HG03064 (cell line): Measurements from ENCODE around the gene SPACA7.
A peak's percentile ranks its signal among the peaks of the same experiment; 100 is the strongest.
"Not testable (repeated sequence)": the region's sequence is repeated elsewhere in the genome, so short reads cannot be mapped to it uniquely, and the experiment has no call there.

Source experiments
- ATAC-seq: cut with Tn5 transposase; IDR thresholded peaks from one replicate; pipeline ENCODE4 v1.9.1; 2021; ENCODE audit warnings: low read depth; ENCODE audit not compliant: unreplicated experiment

SPACA7 gene

DNA sequence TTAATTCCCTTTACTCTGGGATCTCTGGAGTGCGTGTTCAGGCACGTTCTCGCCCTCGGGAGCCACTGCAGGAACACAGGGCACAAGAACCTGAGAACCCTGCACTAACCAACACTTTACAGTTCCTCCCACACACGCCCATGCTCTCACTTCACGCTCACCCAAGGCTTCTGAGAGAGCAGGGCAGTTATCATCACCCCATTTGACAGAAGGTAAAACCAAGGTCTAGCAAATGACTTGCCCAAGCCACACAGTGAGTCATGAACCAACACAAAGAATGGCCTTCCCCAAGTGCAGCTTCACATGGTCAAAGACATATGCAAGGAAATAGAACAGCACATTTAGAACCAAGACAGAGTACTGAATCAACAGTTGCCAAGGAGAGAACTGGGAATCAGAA is 22.2 kb downstream of the SPACA7 start:
- not testable (repeated sequence) for ATAC-seq

DNA sequence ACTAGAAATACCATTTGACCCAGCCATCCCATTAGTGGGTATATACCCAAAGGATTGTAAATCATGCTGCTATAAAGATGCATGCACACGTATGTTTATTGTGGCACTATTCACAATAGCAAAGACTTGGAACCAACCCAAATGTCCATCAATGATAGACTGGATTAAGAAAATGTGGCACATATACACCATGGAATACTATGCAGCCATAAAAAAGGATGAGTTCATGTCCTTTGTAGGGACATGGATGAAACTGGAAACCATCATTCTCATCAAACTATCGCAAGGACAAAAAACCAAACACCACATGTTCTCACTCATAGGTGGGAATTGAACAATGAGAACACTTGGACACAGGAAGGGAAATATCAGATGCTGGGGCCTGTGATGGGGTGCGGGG is 33.7 kb downstream of the SPACA7 start:
- ATAC-seq = not testable (repeated sequence)

DNA sequence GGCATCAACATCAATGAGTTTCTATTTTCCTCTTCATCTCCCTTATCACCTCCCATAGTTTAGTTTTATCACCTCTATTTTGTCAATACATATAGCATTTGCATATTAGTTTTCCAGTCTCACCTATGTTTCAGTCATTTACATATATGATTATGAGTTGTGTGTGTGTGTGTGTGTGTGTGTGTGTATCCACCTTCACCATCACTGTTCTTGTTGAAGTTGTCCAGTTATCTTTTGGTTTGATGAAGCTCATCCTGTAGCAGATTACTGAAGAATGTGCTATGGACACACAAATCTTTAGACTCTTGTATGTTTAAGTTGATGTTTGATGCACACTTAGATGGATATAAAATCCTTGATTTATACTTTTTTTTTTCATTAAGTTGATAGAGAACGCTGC is 40.5 kb downstream of the SPACA7 start:
- no peak for ATAC-seq

DNA sequence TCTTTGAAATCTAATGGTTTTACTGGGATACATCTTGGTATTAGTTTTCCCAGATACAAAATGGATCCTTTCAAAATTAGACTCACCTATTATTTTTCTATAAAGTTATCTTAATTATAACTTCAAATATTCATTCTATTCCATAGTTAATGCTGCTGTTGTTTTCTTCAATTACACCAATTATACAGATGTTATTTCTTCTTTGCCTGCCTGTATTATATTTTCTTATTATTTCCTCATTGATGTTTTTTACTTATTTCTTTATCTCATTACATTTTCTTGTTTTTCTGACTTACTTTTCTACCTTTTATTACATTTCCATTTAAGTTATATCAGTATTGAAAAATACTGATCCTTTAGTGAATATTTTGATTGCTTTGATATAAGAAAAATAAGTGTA is 40.9 kb downstream of the SPACA7 start:
- ATAC-seq = no peak

DNA sequence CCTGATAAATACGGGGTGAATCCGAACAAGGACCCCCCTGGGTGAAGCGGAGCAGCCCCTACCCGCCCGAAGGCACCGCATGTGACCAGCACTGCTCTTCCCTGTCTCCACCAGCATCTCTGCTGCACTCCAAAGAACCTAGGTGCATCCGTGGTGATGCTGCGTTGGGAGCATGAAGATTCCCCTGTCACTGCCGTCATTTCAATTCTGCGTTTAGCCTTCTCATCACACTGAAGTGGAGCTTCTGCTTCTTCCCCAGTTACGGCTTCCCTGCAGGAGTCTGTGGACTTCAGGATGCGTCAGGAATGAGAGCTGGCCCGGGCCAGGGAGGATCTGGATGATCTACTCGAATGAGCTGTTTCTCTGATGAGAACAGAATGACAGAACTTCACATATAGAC is 47.9 kb downstream of the SPACA7 start:
- no peak for ATAC-seq

DNA sequence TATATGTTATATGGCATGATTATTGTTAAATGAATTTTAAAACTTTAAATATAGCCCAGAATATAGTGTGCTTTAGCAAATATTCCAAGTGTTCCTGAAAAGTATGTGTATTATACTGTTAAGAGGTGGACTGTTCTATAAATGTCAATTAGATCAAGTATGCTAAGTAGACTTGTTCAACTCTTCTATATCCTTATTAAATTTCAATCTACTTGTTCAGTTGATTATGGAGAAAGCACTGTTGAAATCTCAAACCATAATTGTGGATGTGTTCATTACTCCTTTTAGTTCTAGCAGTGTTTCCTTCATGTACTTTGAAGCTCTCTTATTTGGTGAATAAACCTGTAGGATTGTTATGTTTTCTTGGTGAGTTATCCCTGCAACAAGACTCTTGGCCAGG is 52.5 kb downstream of the SPACA7 start:
- no peak for ATAC-seq

DNA sequence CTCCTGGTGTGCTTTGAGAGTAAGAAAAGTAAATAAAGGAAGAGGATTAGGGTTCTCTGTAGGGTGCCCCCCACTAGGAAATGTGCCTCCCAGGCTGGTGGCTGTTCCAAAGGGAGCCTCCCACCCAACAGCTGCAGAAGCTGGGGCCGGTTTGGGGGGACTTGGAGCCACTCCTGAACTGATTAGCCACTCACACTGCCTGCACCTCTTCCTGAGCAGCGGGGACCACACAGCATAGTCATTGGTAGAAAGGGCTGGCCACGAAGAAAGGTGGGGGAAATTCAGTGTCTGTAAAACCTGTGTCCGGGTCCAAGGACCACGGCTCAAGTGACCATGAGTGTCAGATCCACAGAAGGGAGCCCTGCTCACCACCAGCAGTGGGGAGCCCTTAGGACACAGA is 55.6 kb downstream of the SPACA7 start:
- no peak for ATAC-seq

DNA sequence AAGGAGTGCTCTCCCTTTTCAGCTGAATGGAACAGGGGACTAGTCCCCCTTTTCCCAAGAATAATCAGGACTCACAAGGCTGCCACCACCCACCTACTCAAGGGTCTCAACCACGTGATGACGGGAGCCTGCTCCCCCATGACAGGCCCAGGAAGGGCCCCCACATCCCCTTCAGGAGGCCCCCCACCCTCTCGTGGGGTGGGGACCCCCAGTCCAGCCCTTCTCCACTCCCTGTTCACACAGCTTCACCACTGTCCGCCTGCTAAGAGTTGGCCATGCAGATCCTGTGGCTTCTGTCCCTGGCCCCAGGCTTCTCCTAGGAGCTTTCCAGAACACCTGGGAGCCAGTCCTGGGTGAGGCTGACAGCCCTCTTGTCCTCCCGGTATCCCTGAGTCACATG is 56.6 kb downstream of the SPACA7 start:
- ATAC-seq = not testable (repeated sequence)

DNA sequence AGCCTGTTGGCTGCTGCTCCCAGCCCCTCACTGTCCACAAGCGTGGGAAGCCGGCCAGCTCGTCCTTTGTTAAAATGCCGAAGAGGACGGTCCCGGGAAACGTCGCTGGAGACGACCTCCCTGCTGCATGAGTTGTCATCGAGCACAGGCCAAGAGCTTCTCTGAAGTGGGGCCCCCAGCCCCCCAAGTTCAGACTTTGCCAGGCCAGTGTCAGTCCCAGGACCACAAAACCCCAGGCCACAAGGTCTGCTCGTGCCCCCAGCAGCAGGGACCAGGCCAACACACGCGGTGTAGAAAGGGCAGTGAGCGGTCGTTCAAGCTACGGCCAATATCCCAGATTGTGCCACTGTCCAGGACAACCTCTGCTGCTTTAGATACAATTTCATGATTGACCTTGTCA is 57.4 kb downstream of the SPACA7 start:
- not testable (repeated sequence) for ATAC-seq

DNA sequence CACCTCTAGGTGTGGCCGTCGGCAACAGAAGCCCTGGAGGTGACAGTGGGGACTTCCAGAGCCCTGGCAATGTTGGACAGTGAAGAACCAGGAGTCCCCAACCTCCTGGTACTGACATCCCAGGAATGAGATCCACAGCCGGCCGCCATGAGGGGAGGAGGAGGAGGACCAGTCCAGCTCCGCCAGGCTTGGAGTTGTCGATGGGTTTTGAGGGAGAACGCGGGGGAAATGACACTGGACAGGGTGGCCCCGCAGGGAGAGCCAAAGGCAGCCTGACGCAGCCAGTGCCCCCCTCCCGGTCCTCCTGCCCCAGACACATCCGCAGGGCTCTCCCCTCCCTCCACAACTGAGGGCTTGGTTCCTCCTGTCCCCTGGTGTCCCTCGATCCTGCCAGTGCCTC is 57.9 kb downstream of the SPACA7 start:
- ATAC-seq = no peak

DNA sequence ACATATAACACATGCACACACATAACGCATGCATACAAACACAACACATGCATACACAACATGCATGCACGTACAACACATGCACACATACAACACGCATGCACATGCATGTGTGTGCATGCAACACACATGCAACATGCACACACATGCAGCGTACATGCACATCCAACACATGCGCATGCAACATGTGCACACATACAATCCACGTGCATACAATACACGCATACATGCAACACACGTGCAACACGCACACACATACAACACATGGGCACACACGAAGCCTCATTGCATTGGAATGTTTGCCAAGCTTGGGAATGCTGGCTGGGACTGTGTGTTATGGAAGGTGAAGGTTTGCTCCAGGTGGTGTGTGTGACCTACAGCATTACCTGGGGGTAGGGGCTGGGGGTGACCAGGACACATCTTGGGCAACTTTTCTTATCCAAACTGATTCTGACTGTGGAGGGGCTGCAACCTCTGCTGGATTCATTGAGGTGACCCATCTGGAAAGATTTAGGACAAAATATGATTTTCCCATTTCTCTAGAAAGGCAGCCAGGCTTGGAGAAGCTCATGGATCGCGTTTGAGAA is 58.9 kb downstream of the SPACA7 start:
- no peak for ATAC-seq

DNA sequence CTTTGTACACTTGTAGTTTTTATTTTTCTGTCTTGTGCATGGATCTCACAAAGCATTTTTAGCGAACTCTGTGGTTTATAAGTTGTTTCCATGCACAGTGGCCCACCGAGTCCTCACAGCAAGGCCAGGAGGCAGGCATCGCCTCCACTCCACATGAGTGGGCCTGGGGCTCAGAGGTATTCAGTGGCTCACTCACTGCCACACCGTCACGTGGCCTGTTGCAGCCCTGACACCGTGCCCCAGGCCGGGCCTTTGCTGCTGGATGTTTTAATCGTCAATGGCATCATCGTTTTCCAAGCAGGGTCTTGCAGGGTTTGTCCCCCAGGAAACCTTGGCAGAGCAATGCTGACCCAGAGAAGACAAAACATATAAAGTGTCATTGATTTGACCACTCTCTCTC is 59.8 kb downstream of the SPACA7 start:
- no peak for ATAC-seq

DNA sequence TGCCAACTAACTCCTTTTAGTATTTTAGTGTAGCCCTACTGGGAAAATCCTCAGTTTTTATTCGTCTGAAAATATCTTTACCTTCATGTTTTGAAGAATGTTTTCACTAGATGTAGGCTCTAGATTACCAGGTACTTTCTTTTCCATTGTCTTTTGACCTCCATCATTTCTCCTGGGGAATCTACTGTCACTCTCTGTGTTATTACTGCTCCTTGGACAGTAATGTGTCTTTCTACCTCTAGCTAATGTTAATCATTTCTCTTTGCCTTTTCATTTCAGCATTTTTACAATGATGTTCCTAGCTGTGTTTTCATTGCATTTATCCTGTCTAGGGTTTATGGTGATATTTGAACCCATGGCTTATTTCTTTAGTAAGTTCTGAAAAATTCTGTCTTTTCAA is 61.9 kb downstream of the SPACA7 start:
- no peak for ATAC-seq

DNA sequence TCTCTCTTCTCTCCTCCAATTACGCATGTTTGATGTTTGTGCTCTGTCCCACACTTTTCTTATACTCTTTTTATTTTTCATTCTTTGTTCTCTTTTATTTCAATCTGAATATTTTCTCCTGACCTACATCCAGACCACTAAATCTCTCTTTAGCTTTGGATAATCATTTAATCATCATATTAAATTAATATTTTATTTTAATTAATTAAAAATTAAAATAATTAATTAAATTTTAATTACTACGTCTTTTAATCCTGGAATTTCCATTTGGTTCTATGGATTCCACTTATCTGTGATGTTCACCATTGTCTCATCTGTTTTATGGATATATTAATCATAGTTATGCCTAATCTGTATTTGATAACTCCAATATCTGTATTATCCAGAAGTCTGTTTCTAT is 62.4 kb downstream of the SPACA7 start:
- no peak for ATAC-seq

DNA sequence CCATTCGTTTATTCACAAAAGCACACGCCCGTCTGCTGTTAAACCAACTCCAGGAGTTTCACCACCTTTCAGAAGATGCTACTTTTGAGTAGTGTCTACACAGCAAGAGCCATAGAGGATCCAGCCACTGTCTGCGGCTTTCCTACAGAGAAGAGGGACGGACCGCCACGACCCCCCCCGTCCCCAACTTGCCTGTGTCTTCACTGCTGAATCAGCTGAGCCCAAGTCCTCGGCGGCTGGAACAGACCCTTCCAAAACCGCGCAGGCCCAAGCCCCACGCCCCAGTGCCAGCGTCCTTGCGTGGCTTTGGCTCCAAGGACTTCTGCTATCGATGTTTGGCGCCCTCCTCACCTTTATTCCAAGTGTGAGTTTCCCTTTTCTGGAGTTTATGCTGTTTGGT is 65.1 kb downstream of the SPACA7 start:
- no peak for ATAC-seq

DNA sequence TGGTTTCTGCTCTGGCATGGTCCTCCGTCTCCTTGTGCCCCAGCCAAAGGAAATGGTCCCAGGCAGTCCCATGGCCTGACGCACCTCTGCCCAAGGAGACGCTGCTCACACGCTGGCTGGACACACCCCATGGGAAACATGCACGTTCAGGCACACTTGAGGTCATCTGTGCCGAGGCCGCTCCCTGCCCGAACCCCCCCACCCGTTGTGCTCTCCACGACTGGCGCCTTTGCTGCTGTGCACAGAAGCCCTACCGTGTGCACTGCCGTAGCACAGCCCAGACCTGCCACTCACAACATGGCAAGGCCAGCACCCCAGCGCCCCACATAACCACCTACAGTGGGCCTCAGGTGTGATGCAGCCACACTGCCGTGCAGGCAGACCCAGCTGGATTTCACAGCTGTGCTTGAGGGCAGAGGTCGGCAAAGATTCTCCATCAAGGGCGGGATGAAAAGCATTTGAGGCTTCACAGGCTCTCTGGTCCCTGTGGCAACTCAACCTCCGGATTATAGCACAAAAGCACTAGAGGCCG is 65.7 kb downstream of the SPACA7 start:
- no peak for ATAC-seq

DNA sequence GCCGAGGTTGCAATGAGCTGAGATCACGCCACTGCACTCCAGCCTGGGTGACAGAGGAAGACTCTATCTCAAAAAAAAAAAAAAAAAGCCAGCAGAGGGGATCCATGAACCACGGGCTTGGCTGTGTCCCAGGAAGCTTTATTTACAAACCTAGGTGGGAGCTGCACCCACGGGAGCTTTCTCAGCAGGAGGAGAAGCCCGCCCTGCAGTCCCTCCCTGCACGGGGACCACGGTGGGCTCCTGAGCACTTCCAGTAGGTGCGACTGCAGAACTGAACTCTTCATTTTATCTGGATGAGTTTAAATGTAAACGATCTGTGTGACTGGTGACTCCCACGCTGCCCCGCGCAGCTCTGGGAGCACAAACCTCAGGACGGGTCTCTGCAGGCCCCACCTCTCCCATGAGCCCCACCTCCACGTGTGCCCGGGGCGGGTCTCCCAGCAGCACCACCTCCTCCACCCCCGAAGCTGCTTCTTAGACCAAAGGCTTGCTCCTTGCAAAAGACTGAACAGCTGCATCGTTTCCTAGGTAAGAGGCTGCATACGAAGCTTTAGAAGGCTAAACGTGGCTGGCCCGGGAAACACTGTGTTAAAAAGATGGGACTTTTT is 66.4 kb downstream of the SPACA7 start:
- no peak for ATAC-seq

DNA sequence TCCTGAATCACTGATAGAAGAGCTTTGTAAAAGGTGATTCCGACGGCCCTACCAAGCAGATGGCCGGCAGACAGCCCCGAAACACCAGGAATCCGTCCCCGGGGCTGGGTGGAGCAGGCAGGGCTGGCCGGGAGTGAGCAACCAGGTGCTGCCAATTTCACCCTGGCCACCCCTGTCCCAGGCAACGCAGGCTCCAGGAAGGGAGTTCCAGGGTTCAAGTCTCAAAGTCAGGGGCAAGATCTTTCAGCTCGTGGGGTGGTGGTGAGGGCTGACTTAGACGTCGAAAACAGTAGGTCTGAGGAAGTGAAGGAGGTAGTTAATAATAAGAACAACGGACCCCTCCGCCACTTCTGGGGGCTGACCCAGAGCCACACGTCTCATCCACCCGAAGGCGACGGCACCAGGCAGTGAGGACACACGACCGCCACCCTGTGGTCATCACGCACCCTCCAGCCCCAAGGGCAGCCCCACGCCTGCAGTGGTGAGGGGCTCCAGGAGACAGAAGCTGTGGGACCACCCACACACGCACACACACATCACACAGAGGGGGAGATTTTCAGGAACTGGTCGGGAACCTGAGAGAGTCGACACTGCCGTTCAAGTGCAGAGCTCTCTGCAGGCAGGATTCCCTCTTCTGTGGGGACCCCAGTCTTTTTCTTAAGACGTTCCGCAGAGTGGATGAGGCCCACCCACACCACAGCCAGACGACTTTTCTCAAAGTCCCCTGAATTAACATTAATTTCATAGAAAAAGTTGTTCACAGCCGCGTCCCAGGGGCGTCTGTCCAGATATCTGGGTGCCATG is 67.2 kb downstream of the SPACA7 start:
- ATAC-seq = no peak

DNA sequence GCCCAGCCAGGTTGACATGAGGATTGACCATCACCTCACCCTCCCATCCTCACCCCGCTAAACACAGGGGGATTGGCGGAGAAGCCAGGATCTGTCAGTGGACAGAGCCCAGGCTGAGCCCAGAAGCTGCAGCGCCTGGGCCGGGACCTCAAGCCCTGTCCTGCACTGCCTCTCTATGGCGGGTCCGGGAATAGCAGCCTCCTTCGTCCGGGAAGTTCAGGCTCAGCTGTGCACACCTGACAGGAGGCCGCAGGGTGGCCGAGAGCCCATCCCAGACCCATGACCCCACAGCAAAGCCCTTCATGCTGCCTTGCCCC is 67.8 kb downstream of the SPACA7 start:
- peak; percentile 59 for ATAC-seq

DNA sequence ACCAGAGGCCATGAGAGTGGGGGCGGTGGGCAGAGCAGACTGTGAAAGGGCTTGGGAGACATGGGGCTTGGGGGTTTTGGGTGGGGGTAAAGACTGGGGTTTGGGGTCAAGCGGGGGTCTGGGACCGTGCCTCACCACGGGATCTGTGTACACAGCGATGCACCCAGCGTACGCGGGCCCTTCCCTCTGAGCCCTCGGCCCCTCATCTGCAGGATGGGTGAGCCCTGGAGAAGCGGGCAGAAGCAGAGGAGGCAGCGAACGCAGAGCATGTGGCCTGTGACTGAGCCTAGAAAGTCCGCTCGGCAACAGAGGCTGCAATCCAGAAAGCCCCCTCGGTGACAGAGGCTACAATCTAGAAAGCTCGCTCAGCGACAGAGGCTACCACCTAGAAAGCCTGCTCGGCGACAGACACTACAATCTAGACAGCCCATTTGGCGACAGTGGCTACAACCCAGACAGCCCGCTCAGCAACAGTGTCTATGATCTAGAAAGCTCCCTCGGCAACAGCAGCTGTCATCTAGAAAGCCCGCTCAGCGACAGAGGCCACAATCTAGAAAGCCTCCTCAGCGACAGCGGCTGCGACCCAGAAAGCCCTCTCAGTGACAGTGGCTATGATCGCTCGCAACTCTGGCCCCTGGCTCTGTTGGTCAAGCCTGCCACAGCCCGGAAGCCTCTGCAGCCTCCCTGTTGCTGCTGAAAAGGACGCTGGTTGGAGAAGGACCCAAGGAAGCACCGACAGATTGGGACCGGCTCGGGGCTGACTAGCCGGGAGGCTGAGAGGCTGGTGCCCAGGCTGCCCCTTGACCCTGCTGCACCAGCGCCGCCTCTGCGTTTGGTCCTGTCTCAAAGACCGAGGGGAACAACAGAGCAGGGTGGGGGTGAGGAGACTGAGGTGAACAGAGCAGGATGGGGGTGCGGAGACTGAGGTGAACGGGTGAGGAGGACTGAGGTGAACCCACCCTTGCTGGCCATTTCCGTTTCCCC is 68.6 kb downstream of the SPACA7 start:
- ATAC-seq = no peak
